ENCODE results near the gene ASB6.
"Not testable (repeated sequence)": the region's sequence is repeated elsewhere in the genome, so short reads cannot be mapped to it uniquely, and the experiment has no call there.

ASB6 gene

DNA sequence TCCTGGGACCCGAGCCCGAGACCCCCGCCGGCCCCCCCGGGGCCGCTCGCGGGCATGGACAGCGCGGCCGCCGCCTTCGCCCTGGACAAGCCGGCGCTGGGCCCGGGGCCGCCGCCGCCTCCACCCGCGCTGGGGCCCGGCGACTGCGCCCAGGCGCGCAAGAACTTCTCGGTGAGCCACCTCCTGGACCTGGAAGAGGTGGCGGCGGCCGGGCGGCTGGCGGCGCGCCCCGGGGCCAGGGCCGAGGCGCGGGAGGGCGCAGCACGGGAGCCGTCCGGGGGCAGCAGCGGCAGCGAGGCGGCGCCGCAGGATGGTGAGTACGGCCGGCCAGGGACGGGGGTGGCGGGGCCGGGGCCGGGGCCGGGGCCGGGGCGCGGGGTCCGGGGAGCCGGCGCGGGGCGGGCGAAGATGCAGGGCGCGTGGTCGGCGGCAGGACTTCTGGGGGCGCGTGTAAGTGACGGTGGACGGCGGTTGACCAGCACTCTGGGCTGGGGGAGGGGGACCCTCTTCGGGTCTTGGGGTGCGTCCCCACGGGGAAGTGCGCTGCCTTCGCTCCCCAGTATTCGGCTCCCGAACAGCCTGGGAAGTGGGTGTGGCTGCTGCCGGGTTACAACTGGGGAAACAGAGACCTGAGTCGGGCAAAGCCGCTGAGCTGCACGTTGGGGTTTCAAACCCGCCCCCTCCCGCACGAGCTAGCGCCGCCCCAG lies 24.0 kb upstream of the ASB6 start:
- no peak for DNase-seq

DNA sequence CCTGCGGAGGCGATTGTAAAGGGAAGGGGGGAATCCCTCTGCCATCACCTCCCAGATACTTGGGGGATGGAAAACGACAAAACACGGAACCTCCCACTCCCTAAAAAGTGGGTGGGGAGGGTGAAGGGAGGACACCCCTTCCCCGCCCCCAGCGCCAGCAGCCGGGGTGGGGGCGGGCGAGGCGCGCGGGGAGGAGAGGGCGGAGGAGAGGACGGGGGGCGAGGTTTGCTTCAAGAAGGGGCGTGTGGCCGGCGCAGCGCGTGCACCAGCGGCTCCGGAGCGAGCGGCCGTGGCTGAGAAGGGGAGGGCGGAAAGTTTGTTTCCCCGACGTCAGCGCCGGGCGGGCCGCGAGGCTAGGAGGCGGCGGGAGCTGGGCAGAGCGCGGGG lies 23.4 kb upstream of the ASB6 start, which contains the start of gene PRRX2:
Gene PRRX2 (plus strand): TSS at position 259 of the 387 bp plus-strand sequence. CDS start 221 bp downstream, outside the sequence.
- DNase-seq = no peak

DNA sequence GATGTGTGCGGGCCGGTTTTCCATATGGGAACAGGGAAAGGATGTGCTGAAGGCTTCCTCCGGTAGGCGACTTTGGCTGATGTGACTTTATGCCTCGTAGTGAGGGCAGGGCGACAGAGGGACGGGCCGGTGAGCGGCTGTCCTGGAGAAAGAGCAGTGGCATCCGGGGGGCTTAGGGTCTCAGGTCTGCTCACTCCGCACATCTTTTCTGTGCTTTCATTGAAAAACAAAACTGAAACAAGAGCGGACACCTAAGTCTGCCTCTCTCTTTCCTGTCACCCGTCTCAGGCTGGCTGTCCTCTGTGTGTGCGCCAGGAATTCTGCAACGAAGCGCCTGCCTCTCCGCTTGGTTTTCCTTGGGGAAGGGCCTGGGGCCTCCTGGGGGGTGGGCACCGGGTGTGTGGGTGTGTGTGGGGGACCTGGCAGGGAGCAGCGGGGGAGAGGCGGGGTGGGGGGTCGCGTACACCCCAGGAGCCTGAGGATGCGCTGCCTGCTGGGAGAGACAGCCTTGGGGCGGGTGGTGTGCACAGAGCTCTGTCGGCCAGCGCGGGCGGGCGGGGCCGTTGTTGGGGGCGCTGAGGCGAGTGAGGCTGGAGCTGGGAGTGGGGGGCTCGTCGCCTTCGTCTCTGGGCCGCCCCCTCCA lies 22.9 kb upstream of the ASB6 start:
- no peak for DNase-seq

DNA sequence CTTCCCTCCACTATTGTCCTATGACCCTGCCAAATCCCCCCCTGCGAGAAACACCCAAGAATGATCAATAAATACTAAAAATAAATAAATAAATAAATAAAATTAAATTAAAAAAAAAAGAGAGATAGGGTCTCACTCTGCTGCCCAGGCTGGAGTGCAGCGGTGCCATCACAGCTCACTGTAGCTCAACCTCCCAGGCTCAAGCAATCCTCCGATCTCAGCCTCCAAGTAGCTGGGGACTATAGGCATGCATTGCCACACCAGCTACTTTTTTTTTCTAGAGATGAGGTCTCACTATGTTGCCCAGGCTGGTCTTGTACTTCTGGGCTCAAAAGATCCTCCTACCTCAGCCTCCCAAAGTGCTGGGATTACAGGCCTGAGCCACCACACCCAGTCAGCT lies 20.3 kb upstream of the ASB6 start:
- not testable (repeated sequence) for DNase-seq

DNA sequence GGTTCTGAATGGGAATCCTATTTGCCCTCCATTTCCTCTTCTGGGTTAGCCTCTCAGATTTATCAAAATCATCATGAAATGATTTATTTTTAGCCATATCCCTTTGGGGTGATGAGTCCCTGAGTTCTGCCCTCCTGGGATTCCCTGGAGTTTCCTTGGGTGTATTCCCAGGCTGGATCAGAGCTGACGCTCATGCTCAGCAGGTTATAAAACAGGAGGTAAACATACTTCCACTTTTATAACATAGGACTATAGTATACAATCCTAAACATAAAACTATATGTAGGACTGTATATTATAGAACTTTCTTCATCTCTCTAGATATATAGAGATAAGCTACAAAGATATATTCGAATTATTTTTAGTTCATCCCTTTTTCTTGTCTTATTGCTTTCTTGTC lies 19.1 kb upstream of the ASB6 start:
- DNase-seq = no peak

DNA sequence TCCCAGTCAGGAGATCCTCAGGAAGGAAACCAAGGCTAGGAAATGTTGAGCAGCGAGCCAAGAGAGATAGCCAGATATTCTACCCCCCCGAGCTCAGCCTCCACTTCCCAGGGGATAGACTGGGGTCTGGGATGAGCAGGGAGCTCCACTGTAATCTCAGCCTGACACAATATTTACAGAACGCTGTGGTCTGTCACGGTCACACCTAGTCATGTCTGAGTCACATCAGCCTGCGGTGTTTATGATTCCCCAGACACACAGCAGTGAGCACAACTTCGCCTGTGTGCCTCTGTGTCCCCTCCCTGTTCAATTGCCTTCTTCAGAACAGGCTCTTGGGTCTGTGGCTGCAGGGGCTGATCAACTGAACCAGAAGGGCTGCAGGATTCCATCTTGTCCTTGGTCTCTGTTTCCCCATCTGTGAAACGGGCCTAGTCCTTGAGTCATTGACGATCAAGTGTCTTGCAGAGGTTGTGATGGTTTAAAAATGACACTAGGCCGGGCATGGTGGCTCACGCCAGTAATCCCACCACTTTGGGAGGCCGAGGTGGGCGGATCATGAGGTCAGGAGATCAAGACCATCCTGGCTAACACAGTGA lies 14.9 kb upstream of the ASB6 start:
- no peak for DNase-seq

DNA sequence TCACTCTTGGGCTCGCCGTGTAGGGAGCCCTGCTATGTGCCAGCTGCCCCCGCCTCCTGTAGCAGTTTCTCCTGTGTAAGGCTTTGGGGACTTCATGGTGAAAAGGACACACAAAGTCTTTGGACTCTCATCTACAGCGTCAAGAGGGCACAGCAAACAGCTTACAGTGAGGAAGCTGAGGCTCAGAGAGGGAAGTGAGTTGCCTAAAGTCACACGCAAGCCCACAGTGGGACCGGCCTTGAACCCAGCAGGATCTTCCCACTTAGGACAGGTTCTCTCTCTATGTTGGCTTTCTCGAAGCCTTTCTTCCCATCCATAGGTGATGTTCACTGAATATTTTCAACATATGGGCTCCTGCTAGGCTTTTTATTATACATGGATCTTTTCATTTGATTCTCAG lies 13.7 kb upstream of the ASB6 start:
- DNase-seq = no peak

DNA sequence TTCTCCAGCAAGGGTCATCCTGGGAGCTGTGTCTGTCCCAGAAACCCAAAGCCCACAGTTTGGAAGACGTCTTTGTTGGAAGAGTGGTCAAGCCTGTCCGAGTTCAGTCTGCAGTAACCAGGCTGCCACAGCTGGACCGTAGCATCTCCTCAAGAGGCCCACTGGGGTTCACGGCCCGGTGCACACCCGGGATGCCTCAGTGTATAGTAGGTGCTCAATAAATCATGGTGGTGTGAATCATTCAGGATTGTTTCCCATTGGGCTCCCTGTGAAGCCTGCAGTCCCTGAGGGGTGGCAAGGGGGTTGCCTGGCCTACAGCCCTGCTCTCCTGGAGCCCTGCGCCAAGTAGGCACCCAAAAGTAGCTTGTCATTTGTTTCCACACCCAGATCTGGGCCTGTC lies 13.2 kb upstream of the ASB6 start:
- DNase-seq = no peak

DNA sequence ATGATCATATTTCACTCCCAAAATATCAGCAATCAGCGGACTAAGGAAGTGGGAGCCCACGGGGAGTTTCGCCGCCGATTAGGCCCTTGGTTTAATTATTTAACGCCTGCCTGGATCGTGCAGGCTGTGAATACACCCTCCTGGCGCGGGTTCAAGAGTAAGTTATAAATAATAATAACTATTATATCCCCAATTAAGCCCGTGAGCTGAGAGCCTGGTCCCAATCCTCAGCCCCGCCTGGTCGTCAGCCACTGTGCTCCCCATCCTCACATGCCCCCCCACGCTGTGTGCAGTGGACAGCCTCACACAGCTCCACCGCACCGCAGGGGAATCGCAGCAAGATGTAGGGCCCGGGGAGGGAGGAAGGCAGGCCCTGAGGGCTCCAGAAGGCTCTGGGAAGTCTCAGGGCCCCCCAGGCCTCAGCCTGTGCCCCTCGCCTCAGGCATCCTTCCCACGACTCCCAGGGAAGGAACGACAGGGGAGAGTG lies 12.6 kb upstream of the ASB6 start:
- DNase-seq = no peak

DNA sequence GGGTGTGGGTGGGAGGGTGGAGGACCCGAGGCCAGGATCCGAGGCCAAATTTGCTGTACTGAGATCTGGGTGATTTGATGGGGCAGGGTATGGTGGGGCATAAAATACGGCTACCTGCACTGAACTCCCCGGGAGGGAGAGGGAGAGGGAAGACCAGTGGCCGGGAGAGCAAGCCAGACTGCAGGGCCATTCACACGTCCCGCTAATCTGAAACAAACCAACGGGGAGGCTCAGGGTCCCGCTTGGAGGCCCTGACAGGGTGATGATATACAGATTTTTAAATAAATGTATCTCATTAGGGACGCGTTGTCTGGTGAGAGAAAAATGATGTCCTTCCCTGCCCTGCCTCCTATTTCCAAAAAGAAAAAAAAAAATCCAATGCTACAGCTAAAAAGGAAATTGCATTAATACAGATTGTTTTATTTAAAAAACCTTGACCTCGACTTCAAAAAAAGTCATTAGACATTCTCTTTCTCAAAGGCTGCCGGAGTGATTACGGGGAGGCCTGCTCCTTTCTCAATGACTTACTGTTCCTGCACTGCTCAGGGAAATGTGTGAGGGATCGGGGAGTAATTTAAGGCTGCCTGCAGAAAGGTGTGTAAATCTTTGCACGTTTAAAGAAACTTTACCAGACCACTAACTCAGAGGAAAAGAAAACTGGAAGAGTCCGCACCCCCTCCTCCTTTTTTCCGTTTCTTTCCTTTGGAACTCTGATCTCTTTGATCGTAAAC lies 12.0 kb upstream of the ASB6 start:
- no peak for DNase-seq

DNA sequence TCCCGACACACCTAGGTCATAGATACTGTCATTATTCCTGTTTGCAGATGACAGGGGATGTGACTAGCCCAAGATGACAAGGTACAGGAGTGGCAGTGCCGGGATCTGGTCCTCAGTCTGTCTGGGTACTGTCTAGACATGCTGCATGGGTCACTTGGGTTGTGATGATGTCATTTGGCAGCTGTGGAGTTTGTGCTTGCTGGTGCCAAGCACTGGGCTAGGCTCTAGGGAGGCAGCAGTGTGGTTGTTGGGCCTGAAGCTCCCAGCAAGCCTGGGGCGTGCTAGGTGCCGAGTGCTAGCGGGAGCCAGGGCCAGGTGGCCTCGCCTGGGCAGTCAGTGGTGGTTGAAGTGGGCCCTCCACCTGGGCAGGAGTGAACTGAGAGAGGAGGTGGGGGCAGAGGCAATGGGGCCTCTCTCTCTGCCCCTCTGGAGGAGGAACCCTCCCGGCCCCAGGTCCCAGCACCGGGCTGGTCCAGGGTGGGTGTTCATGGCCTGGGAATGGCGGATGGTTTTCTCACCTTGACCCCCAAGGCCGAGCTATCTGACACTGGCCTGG lies 8.8 kb upstream of the ASB6 start:
- no peak for DNase-seq

DNA sequence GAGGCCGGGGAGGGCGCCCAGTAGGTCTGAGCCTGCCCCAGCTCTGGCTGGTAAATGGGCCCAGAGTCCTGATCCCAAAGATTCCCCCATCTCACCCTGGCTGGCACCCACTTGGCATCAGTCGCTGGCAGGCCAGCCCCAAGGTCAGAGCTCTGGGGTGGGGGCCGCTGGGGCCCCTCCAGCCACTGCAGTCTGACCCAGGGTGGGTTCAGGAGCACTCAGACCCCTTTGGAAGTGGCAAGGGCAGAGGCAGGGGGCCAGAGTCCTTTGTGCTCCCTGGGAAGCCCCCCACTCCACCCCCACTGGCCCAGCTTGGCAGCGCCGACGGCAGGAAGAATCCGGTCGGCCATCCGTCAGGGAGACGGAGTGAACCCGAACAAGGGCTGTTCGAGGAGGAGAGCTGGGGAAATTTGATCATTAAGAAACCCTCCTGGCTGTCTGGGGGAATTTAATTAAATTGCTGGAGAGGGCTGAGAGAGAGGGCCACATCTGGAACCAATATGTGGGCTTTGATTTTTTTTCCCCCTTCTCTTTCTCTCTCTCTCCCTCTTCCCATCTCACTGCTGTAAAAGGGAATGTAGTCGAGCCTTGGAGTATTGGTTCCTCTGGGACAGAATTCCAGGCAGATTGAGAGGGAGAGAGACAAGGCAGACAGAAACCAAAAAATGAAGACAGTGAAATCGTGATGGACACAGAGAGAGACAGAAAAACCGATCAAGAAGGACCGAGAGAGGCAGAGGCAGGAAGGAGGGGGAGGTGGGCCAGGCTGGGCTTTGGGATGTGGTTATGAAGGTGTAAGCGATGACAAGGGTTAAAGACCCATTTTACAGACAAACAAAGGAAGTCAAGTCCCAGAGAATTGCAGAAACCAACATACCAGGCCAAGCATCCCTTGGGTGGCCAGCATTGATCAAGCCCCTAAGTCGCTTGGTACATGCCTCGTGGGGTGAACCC lies 8.1 kb upstream of the ASB6 start:
- DNase-seq = no peak

DNA sequence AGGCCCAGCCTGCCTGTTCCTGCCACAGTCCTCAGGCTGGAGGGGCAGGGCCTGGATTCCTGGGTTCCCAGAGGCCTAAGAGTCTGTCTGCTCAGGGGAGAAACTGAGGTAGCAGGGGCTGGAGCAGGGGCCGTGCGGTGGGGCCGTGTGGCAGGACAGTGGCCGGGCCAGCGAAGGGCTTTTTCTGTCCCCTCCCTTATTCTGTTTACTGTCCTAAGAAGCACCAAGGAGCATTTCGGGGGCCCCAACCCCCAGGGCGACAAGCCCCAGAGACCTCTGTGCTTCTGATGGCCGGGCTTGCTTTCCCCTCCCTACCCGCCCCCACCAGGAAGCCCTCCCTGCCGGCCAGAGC lies 6.8 kb upstream of the ASB6 start:
- no peak for DNase-seq

DNA sequence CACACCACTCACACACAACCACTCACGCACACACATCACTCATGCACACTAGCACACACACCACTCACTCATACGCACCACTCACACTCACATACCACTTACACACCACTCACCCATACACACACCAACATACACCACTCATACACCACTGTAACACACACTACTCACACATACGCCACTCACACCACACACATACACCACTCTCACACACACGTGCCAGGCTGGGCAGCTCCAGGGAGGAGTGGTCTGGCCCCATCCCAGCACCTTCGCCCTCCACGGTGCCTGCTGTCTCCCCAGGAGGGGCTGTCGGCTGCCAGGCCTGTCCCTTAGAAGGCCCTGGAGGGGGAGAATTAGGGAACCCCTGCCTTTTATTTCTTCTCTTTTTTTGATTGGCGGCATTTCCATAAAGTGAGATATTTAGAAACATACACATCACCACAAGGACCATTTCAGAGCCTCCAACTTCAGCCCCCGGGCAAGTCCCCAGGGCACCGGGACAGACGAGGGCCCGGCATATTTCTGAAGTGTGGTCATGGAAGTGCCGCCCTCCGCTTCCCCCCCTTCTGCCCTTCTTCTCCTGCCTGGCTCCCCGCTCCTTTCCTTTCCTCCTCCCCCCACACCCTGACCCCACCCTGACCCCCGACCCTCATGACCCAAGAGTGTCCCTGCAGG lies 6.3 kb upstream of the ASB6 start:
- DNase-seq = no peak

DNA sequence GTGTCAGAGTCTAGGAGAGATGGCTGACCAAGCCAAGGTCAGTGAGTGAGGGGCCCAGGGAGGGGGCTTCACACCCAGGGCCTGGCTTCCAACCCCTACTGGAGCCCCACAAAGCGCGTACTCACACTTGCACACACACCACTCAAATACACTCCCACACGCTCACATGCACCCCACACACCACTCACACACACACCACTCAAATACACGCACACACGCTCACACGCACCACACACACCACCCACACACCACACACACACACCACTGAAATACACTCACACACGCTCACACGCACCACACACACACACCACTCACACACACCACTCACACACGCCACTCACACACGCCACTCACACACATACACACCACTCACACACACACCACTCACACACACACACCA lies 5.7 kb upstream of the ASB6 start:
- DNase-seq = no peak

DNA sequence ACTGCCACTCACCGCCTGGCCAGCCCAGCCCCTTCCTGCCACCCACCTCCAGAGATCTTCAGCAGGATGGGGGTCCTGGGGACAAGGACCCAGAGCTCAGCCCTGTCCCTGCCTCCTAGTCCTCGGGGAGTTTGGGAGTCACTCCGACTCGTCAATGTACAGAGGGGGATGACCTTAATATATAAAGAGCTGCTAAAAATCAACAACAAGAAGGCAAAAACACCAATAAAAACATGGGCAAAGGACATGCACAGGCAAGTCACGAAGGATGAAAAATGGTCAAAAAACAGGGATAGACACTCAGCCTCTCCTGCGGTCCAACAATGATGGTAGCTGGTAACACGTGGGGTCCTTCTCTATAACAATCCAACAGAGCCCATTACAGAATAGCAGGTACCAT lies 4.7 kb upstream of the ASB6 start:
- DNase-seq = no peak

DNA sequence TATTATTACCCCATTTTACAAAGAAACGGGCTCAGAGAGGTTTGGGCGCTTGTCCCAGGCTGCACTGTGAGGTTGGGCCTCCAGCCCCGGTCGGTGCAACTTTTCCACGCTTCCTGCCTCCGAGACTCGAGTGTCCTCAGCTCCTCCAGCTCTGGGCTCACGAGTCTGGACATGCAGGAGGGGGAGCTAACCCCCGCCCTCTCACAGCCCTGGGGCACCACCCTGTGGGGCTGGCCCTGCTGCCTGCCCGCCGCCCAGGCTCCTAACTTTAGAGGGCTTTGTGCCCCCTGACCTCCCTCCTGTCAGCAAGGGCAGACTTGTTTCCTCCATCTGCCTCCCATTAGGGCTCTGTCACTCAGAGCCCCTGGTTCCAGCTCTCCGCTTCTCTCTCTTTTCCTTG lies 4.3 kb upstream of the ASB6 start:
- no peak for DNase-seq

DNA sequence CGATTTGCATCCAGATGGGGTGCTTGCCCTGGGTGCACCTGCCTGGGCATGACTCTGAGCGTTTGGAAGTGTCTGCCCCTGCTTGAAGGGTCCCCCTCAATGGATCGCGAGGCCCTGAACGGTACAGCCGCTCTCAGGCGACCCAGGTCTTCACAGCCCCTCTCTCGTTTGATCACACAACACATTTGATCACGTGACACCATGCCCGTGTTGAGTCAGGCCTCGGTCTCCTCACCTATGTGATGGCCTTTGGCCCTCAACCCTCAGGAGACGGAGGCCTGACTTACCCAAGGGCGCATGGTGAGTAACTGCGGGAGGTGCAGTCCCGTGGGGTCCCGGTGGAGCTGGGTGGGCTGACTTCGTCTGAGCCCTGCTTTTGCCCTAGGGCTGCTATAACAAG lies 3.0 kb upstream of the ASB6 start:
- DNase-seq = no peak

DNA sequence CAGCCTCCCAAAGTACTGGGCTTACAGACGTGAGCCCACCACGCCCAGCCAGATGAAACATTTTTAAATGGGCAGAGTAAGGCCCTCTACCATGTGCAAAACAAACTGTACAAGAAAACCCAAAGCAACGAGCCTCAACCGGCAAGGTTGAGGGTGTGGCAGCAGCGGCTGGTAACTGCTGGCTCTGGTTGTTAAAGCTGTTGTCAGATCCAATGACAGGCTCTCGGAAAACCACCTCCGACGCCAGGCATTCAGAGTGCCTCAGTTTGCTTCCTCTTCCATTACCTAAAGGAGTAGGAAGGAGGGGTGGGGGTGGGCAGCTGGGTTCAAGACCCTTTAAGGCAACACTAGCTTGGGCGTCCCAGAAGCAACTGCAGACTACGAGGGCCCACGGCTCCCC lies 2.4 kb upstream of the ASB6 start:
- no peak for DNase-seq

DNA sequence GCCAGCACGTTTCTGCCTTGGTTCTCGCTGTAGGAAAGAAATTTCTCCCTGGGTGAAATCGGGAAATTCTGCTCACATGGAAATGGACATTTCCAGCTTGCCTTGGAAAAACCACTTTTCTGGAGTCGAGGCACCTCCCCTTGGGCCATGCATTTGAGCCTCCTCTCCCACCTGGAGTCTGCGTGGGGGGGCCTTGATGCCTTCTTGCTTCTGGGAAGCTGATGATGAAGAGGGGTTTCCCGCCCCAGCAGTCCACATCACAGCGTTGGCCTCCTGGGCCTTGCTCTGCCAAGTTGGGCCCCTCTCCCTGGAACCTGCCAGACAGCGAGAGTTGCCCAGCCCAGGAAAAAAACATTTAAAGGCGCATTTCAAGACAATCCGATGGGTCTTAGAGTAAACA lies 1.8 kb upstream of the ASB6 start:
- no peak for DNase-seq

DNA sequence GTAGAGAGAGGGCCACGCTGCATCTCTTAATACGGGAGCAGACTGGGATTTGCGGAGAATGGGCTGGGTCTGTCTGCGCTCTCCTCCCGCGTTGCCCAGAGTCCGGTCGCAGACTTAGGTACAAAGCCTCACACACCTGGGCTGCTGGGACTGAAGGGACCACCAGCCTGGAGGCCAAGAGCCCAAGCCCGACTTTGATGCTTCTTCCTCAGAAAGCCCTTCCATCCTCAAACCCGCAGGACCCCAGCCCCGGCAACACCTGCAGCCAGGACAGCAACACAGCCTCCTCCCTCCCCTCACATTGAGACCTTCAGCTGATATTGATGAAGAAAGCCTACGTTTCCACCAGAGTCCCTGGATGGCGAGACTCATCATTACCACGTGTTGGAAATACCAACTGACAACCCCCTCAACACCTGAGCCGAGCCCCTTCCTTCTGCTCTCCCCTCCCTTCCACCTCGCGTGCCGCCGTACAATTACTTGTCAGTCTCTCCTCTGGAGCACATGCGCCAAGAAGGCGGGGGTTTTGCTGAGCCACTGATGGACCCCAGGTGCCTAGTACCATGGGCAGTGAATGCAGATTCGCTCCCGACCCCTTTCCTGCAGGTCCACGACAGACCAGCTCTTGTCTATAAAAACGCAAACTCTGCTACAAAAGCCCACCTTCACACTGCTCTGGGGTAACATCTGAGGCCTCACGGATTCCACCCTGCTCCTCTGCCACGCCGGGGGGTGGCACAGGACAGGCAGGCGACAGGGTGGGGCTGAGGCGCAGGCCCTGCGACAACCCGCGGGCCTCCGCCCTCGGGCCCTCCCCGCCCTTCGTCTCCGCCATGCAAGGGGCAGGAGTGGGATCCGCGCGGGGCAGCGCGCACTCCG lies 841 bp downstream of the ASB6 start:
- DNase-seq = no peak

Measured in NCI-H1105 treated with DMSO at 0.1 percent for 48 hours (cell line).